Stimulated activated CD8-positive, alpha-beta memory T cell treated with anti-CD3 and anti-CD28 coated beads, Interleukin-4, amount 100 ng/mL, for 1 hour (primary cell): Measurements from ENCODE around the gene NBEA.
"Not testable (repeated sequence)": the region's sequence is repeated elsewhere in the genome, so short reads cannot be mapped to it uniquely, and the experiment has no call there.

ENCODE experiments used
- DNase-seq, 2 donors: peaks; one replicate each; pipeline ENCODE4 v3.0.0-alpha.2; 2020; ENCODE audit warnings: low read depth in 2 of 2, low spot score in 1 of 2

Gene NBEA

DNA sequence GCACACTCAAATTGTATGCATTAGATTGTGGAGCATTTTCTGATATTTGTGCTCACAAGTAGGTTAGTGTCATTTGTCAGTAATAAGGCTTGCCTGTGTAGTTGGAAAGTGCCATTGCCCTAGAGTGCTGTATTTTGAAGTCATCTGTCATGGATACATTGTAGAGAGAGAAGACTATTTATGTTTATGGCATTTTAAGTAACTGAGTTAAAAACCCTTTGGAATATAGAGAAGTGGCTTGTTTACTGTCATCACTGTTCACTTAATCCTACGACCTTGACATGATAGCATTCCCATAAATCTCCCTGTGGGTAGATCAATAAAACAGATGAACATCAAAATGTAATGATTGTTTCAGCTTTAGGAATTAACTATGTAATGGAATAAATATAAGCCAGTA is 423.8 kb downstream of the NBEA start:
- DNase-seq = no peak

DNA sequence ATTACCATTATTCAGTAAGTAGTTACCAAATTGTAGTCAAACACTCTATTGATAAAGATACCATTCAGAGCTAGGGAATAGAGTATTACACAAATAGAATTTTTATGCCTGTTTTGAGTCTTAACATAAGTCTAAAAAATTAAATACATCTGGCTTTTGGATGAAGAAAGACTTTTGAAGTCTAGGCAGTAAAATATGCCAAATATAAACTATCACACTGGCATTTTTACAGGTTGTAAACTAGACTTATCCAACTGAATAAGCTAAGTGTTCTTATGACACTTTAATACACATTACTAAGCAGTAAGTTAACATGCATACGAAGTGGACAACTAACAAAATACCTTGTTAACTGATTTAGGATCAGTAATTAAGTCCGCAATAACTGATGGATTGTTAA is 425.5 kb downstream of the NBEA start:
- no peak for DNase-seq

DNA sequence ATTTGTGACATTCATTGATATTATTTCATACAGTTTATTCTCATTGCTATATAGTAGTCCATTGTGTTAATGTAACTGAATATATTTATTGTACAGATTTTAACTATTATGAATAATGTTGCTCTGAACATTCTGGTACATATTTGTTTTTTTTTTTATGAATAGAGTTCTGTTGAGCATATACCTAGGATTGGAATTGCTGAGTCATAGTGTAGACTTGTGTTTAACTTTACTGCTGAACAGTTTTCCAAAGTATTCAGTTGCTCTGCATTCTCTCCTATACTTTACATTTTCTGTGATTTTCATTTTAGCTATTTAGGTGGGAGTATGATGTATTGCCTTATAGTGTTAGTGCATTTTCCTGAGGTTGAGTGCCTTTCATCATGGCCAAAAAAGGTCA is 436.9 kb downstream of the NBEA start:
- DNase-seq = no peak

DNA sequence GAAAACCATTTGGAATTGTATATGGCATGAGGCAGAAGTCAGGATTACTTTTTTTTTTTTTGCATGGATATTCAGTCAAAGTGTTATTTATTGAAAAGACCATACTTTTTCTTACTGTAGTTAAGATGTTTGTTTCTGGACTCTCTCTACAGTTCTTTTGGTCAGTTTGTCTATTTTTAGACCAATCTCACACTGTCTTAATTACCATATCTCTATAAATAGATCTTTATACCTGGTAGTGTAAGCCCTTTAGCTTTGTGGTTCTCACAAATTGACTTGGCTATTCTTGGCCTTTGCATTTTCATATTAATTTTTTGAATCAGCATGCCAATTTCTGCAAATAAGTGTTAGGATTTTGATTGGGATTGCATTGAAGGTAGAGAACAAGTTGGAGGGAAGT is 437.6 kb downstream of the NBEA start:
- DNase-seq = no peak

DNA sequence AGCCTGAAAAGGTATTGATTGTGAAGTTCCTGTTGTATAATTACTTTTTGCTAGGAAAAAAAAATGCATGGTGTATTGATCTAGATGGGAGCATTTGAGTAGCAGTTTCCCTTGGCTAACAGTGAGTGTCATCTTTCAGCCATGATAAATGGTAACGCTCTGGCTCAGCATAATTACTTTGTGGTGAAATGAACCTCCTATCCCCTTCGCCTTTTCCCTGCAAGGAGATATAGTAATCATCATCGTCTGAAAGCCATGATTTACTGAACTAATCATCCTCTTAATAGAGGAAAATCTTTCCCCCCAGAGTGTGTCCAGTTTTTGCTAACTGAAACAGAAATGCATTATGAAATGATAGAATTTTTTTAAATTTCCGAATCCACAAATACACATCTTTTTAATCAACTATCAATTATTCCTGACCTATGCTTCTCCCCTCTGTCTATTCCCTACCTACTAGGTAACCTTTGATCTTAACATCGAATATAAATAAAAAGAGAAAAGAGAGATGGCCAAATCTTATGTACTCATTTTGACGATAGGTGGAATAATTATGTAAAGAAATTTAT is 445.7 kb downstream of the NBEA start:
- DNase-seq = no peak

DNA sequence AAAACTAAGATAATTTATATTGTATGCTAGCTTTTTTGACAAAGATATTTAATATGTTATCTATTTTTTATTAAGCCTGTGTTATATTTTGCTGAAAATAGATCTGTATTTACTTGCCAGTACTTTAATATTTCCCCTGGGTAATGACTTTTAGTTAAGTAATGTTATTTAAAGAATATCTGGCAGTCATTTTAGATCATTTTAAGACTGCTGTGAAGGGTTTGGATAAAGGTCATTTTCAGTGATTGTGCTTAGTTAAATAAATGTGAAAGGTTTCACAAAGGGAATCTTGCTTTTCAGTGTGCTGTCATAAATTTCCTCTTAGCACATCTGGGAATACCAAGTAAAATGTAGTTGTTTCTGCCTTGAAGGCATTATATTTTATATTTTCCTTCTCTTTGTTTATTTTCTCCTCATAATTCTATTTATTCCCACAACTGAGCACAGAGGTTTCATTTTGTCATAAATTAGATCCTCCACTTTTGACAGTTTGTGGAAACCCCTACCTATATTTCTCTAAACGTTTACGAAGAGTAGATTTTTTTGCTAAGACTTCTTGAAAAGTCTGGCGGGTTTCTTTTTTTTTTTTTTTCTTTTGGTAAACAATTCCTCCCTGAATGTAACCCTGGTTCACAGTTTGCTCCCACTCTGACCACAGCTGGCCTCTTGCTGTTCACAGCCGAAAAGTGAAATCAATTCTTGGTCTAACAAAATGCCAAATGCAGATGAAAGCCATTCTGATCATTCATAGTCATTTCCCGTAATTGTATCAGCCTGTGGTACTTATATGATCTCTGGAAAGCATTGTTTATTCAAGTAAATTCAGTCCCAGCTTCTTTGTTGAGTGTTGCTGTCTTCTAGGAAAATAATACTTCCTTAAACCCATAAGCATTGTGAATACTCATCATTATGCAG is 446.6 kb downstream of the NBEA start:
- no peak for DNase-seq

DNA sequence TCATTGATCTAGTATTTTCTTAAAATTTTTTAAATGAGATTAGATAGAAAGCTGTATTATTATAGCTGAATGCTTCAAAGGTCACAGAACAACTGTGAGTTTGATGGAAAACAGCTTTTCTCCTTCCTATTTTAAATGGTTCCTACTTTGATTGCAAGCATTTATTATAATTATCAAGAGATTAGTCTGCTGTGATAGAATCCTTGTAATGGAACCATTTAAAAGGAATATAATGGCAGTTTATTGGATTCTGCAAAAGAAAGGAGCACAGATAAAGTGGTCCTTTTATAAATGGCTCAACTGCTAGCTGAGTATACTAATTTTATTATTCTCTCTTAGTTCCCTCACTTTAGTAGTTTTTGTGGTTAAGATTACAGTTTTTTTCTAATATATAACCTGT is 447.5 kb downstream of the NBEA start:
- no peak for DNase-seq

DNA sequence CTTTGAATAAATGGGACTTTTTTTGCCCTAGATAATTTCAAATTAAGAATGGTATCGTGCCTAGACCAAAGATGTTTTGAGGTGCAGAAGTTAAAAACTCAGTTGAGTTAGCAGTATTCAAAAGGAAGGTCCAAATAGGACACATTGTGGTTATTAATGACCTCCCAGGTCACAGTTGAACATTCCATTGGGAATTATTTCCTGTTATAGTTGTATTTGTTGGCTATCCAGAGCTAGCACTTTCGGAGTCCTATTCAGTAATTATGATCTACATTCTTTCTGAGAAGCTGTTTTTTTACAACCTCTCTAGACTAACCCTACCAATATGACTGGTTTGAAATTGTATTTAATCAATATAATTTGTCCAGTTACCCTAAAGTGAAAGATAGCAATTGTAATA is 450.7 kb downstream of the NBEA start:
- no peak for DNase-seq

DNA sequence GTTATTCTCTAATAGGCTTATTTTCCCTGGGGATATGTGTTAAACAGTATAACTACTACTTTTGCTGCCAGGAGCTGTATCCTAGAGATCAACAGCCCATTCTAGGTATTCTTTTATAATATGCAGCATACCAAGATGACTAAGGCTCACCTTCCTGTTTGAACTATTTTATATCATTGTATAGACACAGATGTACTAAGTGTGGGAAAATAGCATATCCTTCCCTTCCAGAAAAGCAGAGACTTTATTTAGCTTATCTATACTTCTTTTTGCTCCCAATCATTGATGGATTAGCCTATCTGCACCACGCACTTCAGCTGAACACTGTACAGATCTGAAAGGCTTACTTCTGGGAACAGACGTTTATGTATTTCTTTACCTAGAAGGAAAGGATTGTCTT is 451.8 kb downstream of the NBEA start:
- no peak for DNase-seq

DNA sequence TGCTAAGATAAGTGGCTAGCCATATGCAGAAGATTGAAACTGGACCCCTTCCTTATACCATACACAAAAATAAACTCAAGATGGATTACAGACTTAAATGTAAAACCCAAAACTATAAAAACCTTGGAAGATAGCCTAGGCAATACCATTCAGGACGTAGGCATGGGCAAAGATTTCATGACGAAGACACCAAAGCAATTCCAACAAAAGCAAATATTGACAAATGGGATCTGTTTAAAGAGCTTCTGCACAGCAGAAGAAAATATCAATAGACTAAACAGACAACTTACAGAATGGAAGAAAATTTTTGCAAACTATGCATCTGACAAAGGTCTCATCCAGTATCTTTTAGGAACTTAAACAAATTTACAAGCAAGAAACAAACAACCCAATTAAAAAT is 466.2 kb downstream of the NBEA start:
- not testable (repeated sequence) for DNase-seq

DNA sequence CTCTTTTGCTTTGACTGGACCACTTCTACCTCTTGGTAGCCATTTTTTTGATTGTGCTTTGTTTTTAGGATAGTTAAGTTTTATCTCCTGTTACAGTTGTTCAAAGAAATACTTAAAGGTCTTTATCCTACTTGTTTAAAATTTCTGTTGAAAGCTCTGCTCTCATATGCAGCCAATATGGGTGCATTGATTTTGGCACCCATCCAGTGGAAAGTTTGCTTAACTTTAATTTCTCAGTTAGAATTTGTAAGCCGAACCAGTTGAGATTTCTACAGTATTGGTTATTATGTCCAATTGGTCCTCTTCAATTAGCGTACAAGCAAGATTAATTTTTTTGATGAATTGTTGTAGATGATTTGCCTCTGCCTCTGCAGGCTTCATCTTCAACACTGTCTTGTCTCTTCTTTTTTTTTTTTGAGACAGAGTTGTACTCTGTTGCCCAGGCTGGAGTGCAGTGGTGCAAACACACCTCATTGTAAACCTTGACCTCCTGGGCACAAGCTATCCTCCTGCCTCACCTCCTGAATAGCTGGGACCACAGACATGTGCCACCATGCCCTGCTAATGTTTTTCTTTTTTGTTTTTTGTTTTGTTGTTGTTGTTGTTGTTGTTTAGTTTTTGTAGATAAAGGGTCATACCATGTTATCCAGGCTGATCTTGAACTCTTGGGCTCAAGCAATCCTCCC is 469.1 kb downstream of the NBEA start:
- DNase-seq = no peak

DNA sequence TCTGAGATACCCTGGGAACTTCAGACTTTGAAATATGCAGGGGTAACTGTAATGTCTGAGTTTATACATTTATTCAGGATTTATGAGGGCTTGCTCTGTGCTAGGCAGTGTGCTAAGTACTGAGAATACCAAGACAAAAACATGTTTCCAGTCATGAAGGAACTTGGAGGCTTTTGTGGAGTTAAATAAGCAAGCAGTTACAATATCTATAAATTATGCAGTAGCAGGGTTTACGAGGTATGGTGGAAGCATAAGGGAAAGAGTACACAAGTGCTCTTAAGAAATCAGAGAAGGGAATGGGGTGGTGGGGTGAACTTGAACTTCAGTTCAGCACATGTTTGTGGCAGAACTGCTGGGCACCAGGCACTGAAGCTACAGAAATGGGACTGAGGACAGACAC is 506.4 kb downstream of the NBEA start:
- DNase-seq = no peak

DNA sequence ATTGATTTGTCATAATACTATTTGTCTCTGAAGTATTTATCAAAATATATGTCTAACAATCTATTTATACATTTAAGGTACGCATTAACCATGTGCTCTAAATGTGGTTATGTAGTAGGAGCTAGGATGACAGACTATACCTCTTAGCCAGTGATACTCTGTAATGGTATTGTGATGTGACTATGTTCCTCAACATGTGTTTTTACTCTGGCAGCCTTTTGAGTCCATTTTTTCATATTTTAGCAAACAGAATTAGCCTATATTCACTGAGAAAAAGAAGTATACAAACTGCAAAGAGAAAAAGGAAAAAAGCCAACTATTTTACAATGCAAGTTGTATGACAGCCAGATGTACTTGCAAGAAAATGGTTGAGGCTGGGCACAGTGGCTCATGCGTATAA is 507.8 kb downstream of the NBEA start:
- no peak for DNase-seq

DNA sequence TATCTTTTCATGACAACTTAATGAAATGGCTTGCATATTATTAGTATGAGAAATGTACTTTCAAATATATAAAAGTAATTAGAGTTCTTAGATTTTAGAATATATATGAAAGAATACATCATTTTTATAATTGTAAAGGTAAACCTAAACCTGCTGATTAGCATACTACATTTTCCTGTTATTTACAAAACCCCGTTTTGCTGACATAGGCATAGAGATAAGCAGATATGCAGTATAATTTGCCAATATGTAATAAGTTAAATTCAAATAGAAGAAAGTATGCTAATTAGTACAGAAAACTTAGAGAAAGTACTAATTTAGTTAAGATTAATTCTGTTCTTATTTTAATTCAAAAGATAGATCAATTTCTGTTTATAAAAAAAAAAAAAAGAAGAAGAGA is 513.0 kb downstream of the NBEA start:
- DNase-seq = no peak

DNA sequence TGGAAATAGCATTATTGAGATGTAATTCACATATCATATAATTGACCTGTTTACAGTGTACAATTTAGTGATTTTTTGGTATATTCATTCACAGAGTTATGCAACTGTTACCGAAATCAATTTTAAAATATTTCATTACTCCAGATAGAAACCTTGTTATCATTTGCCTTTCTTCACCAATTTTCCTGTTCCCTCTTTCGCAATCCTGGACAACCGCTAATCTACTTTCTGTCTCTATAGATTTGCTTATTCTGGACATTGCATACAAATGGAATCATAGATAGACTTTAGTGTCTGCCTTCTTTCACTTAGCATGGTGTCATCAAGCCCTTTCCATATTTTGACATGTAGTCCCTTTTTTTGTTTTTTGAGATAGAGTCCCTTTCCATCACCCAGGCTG is 515.2 kb downstream of the NBEA start:
- DNase-seq = no peak

DNA sequence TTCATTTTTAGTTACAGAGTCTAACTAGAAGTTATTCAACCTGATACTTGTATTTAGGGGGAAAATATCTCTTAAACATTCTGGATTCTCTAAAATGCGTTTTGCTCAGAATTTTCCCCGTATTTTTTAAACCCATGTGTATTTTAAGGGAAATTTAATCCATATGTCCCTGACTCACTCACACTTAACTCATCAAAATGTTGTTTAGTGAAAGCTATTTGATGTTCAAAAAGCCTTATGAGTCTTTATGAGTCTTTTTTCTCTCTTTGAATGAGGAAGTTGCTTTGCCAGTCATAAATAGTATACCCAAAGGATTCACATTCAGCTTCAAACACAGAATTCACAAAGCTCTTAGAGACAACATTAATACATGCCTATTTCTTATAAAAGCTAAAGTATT is 518.0 kb downstream of the NBEA start:
- DNase-seq = no peak

DNA sequence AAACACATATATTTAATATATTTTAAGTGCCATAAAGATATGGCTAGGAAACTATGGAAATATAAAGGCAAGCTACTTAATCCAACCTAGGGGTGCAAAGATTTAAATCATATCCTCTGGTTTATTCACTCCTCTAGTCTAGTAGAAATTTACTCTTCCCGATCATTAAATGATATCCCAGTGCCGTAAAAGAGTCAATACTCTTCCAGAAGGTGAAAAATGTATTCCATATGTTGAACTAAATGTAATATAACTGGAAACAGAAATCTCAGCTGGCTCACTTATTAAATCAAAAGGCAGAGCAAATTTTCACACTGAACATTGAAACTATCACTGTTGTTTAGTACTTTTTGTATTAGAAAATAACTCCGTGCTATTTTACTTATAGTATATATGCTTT is 523.3 kb downstream of the NBEA start:
- no peak for DNase-seq

DNA sequence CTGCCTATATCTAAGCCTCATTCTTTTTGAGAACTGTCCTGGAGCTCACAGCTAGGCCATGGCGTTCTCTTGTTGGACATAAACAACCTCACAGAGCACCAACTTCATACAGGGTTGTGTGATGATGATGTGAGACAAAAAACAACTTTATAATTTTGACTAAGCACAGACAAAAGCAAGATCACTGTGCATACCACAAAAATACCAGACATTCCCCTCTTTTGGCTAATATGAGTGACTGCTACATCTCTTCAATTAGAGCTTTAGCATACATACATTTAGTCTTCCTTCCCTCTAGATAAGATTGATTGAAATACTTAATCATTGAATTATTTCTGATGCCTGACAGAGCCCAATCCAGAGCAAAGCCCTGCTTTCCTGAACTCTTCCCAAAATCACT is 526.1 kb downstream of the NBEA start:
- DNase-seq = no peak

DNA sequence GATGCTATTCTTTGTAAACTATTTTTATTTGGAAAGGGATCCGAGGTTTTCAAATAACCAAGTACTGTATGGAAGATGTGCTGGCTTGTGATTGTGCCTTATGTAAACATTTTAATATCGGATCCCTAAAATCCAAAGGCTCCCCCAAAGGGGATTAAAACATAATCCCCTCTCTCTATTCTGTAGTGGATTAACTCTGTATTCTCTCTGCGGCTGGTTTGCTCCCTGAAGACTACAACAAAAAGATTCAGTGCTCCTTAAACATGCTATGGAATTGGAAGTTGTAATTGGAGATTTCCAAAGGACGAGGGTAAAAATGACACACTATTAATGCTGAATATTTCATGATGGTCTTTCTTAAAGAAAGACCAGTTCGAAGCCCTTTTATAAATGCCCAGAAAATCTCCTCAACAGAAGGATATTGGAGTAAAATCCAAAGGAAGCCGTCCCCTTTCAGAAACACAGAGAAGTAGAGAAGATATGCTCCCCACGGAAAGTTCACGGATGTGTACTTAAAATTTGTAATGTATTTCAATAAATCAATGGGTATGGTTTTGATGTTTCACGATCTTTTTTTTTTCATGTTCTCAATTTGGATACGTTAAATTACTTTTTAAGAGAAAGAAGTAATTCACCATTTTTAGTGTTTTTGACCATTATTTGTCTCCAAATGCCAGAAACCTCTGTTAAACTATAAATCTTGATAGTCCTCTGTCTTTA is 527.9 kb downstream of the NBEA start:
- no peak for DNase-seq

DNA sequence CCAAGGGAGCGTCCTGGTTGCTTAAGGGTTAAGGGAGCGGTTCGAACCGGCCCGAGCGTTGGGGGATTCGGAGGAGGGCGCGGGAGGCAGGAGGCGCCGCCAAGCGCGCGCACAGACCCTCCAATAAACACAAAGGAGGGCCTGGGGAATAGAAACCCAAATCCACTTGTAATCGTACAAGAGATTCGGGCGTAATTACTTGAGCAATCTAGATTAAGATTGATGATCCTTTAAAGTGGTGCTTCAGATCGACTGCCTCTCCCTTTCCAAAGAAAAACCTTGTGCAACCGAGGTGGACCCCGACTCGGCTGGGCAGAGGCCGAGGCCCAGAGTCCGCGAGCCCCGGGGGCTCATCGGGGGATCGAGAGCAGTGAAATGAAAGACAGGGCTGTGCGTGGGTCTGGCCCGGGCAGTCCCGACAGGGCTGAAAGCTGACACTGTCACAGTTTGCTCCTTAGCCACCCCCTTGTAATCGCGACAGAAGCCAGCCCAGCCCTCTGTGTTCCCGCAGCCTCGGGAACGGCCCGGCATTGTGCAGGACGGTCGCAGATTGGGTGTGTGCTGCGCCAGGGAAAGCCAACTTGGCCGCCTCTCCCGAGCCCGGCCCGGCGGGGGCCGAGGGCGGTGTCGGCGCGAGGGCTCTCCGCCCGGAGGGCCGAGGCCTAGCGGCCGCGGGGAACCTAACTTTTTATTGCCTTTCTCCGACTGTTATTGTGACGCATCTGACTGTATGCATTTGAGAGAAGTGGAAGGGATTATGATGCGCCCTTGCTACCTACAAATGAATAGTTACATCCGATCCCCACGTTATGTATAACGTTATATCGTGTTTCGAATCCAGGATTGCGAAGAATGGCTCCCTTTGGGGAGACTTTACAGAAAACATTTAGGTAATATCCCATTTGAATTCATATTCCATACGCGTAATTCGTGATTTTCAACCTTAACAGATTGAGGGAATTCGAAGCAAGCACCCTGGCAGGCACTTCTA is 528.9 kb downstream of the NBEA start:
- no peak for DNase-seq
